Adipocyte (in vitro differentiated cells): ENCODE results near the gene NDUFB6.
"Not testable (repeated sequence)": the region's sequence is repeated elsewhere in the genome, so short reads cannot be mapped to it uniquely, and the experiment has no call there.

Source experiments
- DNase-seq: peaks from one replicate; pipeline ENCODE4 v3.0.0-alpha.2; 2015; ENCODE audit warnings: low read depth
- H3K27me3 ChIP-seq: replicated peaks from 2 replicates; pipeline ENCODE4 v1.7.0; 2013; ENCODE audit warnings: mild to moderate bottlenecking, low read length, moderate library complexity; ENCODE audit not compliant: control insufficient read depth, insufficient read depth
- H3K36me3 ChIP-seq: 2 replicates; pipeline ENCODE4 v1.7.0; 2013; ENCODE audit warnings: low read length, mild to moderate bottlenecking, moderate library complexity; ENCODE audit not compliant: control insufficient read depth, insufficient read depth, severe bottlenecking
- H3K4me1 ChIP-seq: 2 replicates; pipeline ENCODE4 v1.7.0; 2013; ENCODE audit warnings: mild to moderate bottlenecking, low read length, moderate library complexity; ENCODE audit not compliant: control insufficient read depth, insufficient read depth
- H3K4me3 ChIP-seq: 2 replicates; pipeline ENCODE4 v1.7.0; 2013; ENCODE audit warnings: mild to moderate bottlenecking, low read length, moderate library complexity
- H3K9ac ChIP-seq: 2 replicates; pipeline ENCODE4 v1.7.0; 2013; ENCODE audit warnings: mild to moderate bottlenecking, low read length, moderate library complexity
- H3K9me3 ChIP-seq: 2 replicates; pipeline ENCODE4 v1.7.0; 2013; ENCODE audit warnings: mild to moderate bottlenecking, low read length, moderate library complexity; ENCODE audit not compliant: control insufficient read depth

Gene NDUFB6

GRCh38 chr9:32572900-32573523, at the start of gene NDUFB6:
TSS of gene NDUFB6 (minus strand) at chr9:32573159. CDS start at chr9:32573060, 99 bp downstream.
- H3K4me1 ChIP-seq: peaks cover 15% of the 10 kb centered on the region
- DNase-seq: peak; percentile 97

DNA sequence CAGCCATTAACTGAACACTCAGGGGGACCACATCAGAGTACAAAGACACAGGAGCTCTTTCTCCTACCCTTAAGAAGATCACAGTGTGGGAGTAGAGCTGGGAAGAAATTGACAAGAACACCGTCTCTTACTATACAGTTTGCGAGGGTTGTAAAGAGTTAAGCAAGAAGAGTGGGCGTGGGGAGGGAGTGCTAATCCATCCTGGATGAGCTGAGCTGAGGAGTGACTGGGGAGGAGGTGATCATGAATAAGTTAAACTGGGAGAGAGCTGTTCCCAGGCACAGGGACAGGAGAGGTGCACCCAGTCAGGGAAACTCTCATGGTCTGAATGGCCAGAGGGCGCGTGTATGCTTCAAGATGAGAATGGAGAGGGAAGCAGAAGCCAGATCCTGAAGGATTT, 45.3 kb upstream of the NDUFB6 start:
- Histone ChIP-seq H3K4me3 (no peak overlapping the region), H3K9me3 (no peaks in the 10 kb centered on the region), H3K4me1 (no peaks in the 10 kb centered on the region), H3K36me3 (no peaks in the 10 kb centered on the region), H3K9ac (no peak overlapping the region), H3K27me3 (no peaks in the 10 kb centered on the region)
- DNase-seq: no peak

More at GRCh38 chr9:32572900-32573523, at the start of gene NDUFB6:
- Histone ChIP-seq H3K36me3 (peaks cover 3% of the 10 kb centered on the region), H3K4me3 (peak within 1 kb of the TSS; percentile 92), H3K9me3 (no peaks in the 10 kb centered on the region), H3K27me3 (no peaks in the 10 kb centered on the region), H3K9ac (peak within 1 kb of the TSS; percentile 91)

DNA sequence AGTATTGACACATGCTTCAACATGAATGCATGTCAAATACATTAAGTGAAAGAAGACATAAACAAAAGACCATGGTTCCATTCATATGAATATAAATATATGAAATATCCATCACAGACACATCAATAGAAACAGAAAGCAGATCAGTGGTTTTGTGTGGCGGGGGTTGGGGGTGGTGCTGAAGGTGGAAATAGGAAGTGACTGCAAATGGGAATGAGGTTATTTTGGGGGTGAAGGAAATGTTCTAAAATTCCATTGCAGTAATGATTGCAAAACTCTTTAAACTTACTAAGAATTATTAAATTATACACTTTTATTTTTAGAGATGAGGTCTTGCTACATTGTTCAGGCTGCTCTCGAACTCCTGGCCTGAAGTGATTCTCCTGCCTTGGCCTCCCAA, 33.9 kb upstream of the NDUFB6 start:
- no peaks in the 10 kb centered on the region for H3K36me3 ChIP-seq
- no peak for DNase-seq
- H3K9me3 ChIP-seq: peaks cover 8% of the 10 kb centered on the region
- H3K9ac ChIP-seq: no peak overlapping the region
- no peaks in the 10 kb centered on the region for H3K27me3 ChIP-seq
- H3K4me3 ChIP-seq: no peak overlapping the region
- H3K4me1 ChIP-seq: no peaks in the 10 kb centered on the region

- H3K27me3 ChIP-seq: peaks cover 8% of the 10 kb centered on the region
- no peak for DNase-seq
- H3K4me3 ChIP-seq: no peak overlapping the region
- H3K4me1 ChIP-seq: no peaks in the 10 kb centered on the region
- H3K9me3 ChIP-seq: peaks cover 8% of the 10 kb centered on the region
- H3K9ac ChIP-seq: no peak overlapping the region
- no peaks in the 10 kb centered on the region for H3K36me3 ChIP-seq
Measured at GRCh38 chr9:32603914-32604852, 31.2 kb upstream of the NDUFB6 start.

DNA sequence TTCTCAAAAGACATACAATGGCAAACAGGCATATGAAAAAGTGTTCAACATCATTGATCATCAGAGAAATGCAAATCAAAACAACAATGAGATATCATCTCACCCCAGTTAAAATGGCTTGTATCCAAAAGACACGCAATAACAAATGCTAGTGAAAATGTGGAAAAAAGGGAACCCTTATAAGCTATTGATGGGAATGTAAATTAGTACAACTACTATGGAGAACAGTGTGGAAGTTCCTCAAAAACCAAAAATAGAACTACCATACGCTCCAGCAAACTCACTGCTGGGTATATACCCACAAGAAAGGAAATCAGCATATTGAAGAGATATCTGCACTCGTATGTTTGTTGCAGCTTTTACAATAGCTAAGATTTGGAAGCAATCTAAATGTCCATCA, 26.1 kb upstream of the NDUFB6 start:
- not testable (repeated sequence) for H3K4me1 ChIP-seq, DNase-seq, H3K9ac ChIP-seq, H3K36me3 ChIP-seq, H3K4me3 ChIP-seq, H3K9me3 ChIP-seq, H3K27me3 ChIP-seq

- Histone ChIP-seq H3K4me3 (no peak overlapping the region), H3K9me3 (no peaks in the 10 kb centered on the region), H3K27me3 (peaks cover 8% of the 10 kb centered on the region), H3K4me1 (no peaks in the 10 kb centered on the region), H3K9ac (no peak overlapping the region), H3K36me3 (no peaks in the 10 kb centered on the region)
- DNase-seq: no peak
Measured at GRCh38 chr9:32596936-32597335, 24.0 kb upstream of the NDUFB6 start.

GRCh38 chr9:32596096-32596865, 23.3 kb upstream of the NDUFB6 start:
- H3K9ac ChIP-seq: no peak overlapping the region
- no peak for DNase-seq
- no peaks in the 10 kb centered on the region for H3K4me1 ChIP-seq
- peaks cover 4% of the 10 kb centered on the region for H3K27me3 ChIP-seq
- H3K4me3 ChIP-seq: no peak overlapping the region
- no peaks in the 10 kb centered on the region for H3K36me3 ChIP-seq
- H3K9me3 ChIP-seq: no peaks in the 10 kb centered on the region

DNA sequence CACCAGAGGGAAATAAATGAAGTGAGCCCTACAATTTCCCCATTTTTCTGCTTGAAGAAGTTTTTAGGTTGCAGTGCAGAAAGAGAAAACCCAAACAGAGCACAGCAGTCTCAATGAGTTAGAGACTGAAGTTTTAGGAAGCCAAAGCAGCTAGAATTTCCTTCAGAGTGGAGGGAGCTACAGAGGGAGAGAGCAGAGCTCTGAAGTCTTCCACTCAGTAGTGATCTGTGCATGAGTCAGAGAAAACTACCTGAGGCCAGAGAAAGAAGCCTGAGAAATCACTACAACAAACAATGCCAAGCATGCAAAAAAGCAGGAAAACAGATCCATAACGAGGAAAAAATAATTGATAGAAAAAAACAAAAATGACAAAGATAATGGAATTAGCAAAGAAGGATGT, 17.9 kb upstream of the NDUFB6 start:
- DNase-seq: no peak
- peaks cover 6% of the 10 kb centered on the region for H3K4me1 ChIP-seq
- no peaks in the 10 kb centered on the region for H3K27me3 ChIP-seq
- no peaks in the 10 kb centered on the region for H3K36me3 ChIP-seq
- H3K9me3 ChIP-seq: no peaks in the 10 kb centered on the region
- no peak overlapping the region for H3K4me3 ChIP-seq
- H3K9ac ChIP-seq: no peak overlapping the region

- Histone ChIP-seq H3K27me3 (no peaks in the 10 kb centered on the region), H3K36me3 (no peaks in the 10 kb centered on the region), H3K9me3 (no peaks in the 10 kb centered on the region), H3K4me3 (no peak overlapping the region), H3K4me1 (peaks cover 6% of the 10 kb centered on the region), H3K9ac (no peak overlapping the region)
- no peak for DNase-seq
Measured at GRCh38 chr9:32590476-32590875, 17.5 kb upstream of the NDUFB6 start.

- DNase-seq: peak; percentile 74
- Histone ChIP-seq H3K27me3 (no peaks in the 10 kb centered on the region), H3K9me3 (no peaks in the 10 kb centered on the region), H3K4me3 (no peak overlapping the region), H3K36me3 (no peaks in the 10 kb centered on the region), H3K9ac (no peak overlapping the region), H3K4me1 (peaks cover 6% of the 10 kb centered on the region)
Measured at GRCh38 chr9:32589083-32589723, 16.2 kb upstream of the NDUFB6 start.

GRCh38 chr9:32587901-32588300, 14.9 kb upstream of the NDUFB6 start:
- Histone ChIP-seq H3K9ac (no peak overlapping the region), H3K4me3 (no peak overlapping the region), H3K9me3 (no peaks in the 10 kb centered on the region), H3K36me3 (no peaks in the 10 kb centered on the region), H3K4me1 (peaks cover 6% of the 10 kb centered on the region), H3K27me3 (no peaks in the 10 kb centered on the region)
- DNase-seq: no peak
